Ishikawa (cell line): ENCODE results near the gene CEACAM16.

Experiments used
- CEBPB ChIP-seq: IDR thresholded peaks from 2 replicates; pipeline ENCODE4 v1.6.1; 2012
- CREB1 ChIP-seq: IDR thresholded peaks from 2 replicates; pipeline ENCODE4 v1.6.1; 2012; ENCODE audit warnings: low read depth
- EGR1 ChIP-seq: IDR thresholded peaks from 2 replicates; pipeline ENCODE4 v1.6.1; 2012
- EP300 ChIP-seq: IDR thresholded peaks from 2 replicates; pipeline ENCODE4 v1.6.1; 2012; ENCODE audit warnings: borderline replicate concordance
- FOXM1 ChIP-seq: IDR thresholded peaks from 2 replicates; pipeline ENCODE4 v1.6.1; 2012; ENCODE audit warnings: low read depth, borderline replicate concordance
- NFIC ChIP-seq: IDR thresholded peaks from 2 replicates; pipeline ENCODE4 v1.6.1; 2012
- RAD21 ChIP-seq: IDR thresholded peaks from 2 replicates; pipeline ENCODE4 v1.6.1; 2012; ENCODE audit warnings: low read depth
- TAF1 ChIP-seq: IDR thresholded peaks from 2 replicates; pipeline ENCODE4 v1.6.1; 2012; ENCODE audit warnings: low read depth, mild to moderate bottlenecking
- TCF12 ChIP-seq: IDR thresholded peaks from 2 replicates; pipeline ENCODE4 v1.6.1; 2012; ENCODE audit warnings: low read depth
- TEAD4 ChIP-seq: IDR thresholded peaks from 2 replicates; pipeline ENCODE4 v1.6.1; 2012
- YY1 ChIP-seq: IDR thresholded peaks from 2 replicates; pipeline ENCODE4 v1.6.1; 2012; ENCODE audit warnings: low read depth
- ZBTB7A ChIP-seq: IDR thresholded peaks from 2 replicates; pipeline ENCODE4 v1.6.1; 2012; ENCODE audit warnings: low read depth
- TF ChIP-seq, protein P1 (sequence below): IDR thresholded peaks from 2 replicates; pipeline ENCODE4 v1.6.1; 2012
- TF ChIP-seq, protein P2 (sequence below): IDR thresholded peaks from 2 replicates; pipeline ENCODE4 v1.6.1; 2012
- TF ChIP-seq, protein P3 (sequence below): IDR thresholded peaks from 2 replicates; pipeline ENCODE4 v1.6.1; 2012; ENCODE audit warnings: low read depth, mild to moderate bottlenecking

The CEACAM16 gene

DNA sequence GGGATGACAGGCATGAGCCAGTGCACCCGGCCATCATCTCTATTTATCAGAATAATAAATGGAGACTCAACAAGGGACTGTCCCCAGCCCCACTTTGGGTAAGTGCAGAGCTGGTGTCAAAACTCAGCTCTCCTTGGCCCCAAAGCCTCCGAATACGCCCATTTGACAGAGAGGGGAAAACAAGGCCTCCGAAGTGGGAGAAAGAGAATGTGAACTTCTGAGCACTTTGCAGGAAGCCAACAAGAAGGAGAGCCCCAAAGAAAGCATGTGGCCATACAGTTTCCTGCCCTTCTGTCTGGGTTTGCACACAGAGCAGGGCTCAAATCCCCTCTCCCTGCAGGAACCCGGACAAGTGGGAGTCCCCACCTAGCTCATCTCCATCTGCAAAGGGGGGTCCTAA is 1.6 kb downstream of the CEACAM16 start:
- no peak for TF ChIP-seq FOXM1
- TF ChIP-seq NFIC = no peak
- TF ChIP-seq YY1 = no peak
- no peak for TF ChIP-seq EP300
- no peak for TF ChIP-seq TEAD4
- no peak for TF ChIP-seq TCF12
- TF ChIP-seq, protein P1, sequence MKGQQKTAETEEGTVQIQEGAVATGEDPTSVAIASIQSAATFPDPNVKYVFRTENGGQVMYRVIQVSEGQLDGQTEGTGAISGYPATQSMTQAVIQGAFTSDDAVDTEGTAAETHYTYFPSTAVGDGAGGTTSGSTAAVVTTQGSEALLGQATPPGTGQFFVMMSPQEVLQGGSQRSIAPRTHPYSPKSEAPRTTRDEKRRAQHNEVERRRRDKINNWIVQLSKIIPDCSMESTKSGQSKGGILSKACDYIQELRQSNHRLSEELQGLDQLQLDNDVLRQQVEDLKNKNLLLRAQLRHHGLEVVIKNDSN = no peak
- no peak for TF ChIP-seq EGR1
- TF ChIP-seq TAF1 = no peak
- no peak for TF ChIP-seq RAD21

DNA sequence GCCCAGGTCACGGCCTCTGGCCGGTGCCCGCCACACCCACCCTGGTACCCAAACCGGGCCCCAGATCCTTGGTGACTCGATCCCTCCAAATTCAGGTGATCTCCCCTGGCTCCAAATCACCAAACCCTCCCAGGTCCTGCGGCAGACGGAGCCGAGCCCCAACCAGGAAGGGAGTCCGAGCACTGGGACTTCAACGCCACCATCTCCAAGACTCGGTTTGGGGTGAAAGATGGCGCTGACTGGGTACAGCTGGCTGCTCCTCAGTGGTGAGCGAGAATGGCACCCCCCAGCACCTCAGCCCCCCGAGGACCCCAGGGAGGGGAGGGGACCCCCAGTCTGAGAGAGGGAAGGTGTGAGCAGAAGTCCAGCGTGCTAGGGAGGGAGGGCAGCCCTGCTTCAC is 2.3 kb downstream of the CEACAM16 start:
- no peak for TF ChIP-seq NFIC
- TF ChIP-seq EP300 = no peak
- TF ChIP-seq EGR1 = no peak
- TF ChIP-seq, protein P2, sequence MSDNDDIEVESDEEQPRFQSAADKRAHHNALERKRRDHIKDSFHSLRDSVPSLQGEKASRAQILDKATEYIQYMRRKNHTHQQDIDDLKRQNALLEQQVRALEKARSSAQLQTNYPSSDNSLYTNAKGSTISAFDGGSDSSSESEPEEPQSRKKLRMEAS = no peak
- no peak for TF ChIP-seq CEBPB
- no peak for TF ChIP-seq TAF1
- no peak for TF ChIP-seq YY1
- TF ChIP-seq, protein P1 = no peak
- TF ChIP-seq FOXM1 = no peak
- TF ChIP-seq, protein P3, sequence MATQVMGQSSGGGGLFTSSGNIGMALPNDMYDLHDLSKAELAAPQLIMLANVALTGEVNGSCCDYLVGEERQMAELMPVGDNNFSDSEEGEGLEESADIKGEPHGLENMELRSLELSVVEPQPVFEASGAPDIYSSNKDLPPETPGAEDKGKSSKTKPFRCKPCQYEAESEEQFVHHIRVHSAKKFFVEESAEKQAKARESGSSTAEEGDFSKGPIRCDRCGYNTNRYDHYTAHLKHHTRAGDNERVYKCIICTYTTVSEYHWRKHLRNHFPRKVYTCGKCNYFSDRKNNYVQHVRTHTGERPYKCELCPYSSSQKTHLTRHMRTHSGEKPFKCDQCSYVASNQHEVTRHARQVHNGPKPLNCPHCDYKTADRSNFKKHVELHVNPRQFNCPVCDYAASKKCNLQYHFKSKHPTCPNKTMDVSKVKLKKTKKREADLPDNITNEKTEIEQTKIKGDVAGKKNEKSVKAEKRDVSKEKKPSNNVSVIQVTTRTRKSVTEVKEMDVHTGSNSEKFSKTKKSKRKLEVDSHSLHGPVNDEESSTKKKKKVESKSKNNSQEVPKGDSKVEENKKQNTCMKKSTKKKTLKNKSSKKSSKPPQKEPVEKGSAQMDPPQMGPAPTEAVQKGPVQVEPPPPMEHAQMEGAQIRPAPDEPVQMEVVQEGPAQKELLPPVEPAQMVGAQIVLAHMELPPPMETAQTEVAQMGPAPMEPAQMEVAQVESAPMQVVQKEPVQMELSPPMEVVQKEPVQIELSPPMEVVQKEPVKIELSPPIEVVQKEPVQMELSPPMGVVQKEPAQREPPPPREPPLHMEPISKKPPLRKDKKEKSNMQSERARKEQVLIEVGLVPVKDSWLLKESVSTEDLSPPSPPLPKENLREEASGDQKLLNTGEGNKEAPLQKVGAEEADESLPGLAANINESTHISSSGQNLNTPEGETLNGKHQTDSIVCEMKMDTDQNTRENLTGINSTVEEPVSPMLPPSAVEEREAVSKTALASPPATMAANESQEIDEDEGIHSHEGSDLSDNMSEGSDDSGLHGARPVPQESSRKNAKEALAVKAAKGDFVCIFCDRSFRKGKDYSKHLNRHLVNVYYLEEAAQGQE = no peak

DNA sequence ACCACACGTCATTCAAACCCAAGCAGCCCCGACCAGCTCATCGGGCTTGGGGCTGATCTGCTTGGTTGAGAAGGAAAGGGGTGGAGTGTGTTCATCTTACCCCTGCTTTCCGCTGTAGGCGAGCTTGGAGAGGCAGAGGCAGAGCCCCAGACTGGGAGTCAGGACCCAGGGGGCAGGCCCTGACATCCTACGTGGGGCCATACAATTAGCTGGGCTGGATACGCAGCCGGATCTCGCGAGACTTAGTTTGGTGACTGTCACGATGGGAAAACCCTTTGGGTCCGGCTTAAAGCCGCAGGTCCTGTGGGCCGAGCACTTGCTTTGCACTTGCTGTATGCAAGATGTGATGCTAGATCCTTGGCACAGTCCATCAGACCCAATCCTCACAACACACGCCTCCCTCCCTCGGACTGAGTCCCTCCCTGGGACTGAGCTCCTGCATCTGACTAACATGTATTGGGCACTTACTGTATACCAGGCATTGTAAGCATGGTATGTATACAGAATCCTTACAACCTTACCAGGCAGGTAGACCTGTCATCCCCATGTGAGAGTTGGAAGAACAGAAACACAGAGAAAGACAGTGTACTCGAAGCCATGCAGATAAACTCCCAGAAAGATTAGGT is 3.7 kb downstream of the CEACAM16 start:
- TF ChIP-seq, protein P2 = no peak

DNA sequence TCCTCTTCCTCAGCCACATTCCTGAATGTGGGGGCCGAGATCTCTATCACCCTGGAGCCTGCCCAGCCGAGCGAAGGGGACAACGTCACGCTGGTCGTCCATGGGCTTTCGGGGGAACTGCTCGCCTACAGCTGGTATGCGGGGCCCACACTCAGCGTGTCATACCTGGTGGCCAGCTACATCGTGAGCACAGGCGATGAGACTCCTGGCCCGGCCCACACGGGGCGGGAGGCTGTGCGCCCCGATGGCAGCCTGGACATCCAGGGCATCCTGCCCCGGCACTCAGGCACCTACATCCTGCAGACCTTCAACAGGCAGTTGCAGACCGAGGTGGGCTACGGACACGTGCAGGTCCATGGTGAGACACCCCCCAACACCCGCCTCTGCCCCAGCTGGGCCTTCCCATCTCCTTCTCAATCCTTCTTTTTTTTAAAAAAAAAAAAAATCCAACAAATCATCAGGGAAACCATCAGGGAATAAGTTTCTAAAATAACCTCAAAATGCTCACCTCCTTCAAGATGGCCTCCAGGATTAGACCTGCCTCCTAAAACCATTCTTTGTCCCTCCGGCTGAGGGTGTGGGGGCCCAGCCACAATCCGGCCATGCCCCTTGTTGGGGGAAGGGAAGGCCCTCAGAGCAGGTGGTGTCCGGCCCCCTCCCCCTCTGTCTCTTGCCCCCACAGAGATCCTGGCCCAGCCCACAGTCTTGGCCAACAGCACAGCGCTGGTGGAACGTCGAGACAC is 4.6 kb downstream of the CEACAM16 start:
- TF ChIP-seq YY1 = no peak
- no peak for TF ChIP-seq EGR1
- TF ChIP-seq EP300 = no peak
- TF ChIP-seq, protein P2 = no peak
- no peak for TF ChIP-seq RAD21
- TF ChIP-seq NFIC = no peak
- TF ChIP-seq TAF1 = no peak
- TF ChIP-seq TEAD4 = no peak
- TF ChIP-seq, protein P1 = no peak

DNA sequence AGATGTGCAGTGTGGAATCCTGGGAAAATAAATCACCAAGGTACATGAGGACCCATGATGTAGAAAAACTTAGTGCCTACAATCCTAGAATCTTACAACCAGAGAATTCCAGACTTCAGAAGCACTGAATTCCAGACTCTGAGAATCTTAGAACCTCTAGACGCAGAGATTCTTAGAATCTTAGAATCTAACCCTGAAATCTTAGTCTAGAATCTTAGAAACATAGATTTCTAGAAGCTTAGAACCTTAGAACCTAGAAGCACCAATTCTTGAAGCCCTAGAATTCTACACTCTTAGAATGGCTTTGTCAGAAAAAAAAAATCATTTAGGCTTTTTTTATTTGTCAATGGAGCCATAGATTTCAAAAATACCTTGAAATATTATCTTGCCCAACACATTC is 6.0 kb downstream of the CEACAM16 start:
- no peak for TF ChIP-seq EGR1
- no peak for TF ChIP-seq CEBPB
- TF ChIP-seq FOXM1 = no peak
- TF ChIP-seq CREB1 = no peak
- TF ChIP-seq TEAD4 = no peak

DNA sequence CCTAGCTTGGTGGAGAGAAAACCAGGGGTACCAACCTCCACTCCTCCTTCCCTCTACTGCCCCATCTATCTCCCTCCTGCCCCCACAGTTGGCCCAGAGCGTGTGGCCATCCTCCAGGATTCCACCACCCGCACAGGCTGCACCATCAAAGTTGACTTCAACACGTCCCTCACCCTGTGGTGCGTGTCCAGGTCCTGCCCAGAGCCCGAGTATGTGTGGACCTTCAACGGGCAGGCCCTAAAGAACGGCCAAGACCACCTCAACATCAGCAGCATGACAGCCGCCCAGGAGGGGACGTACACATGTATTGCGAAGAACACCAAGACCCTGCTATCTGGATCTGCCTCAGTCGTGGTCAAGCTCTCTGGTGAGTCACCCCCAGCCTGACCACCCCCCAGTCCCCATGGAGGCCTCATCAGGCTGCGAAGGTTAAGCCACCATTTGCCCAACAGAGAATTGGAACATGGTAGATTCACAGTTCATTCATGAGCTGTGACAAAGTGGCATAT is 6.6 kb downstream of the CEACAM16 start:
- no peak for TF ChIP-seq TCF12
- no peak for TF ChIP-seq CREB1
- TF ChIP-seq ZBTB7A = no peak
- TF ChIP-seq EGR1 = no peak
- TF ChIP-seq TAF1 = no peak
- TF ChIP-seq CEBPB = no peak
- no peak for TF ChIP-seq TEAD4
- TF ChIP-seq FOXM1 = no peak

DNA sequence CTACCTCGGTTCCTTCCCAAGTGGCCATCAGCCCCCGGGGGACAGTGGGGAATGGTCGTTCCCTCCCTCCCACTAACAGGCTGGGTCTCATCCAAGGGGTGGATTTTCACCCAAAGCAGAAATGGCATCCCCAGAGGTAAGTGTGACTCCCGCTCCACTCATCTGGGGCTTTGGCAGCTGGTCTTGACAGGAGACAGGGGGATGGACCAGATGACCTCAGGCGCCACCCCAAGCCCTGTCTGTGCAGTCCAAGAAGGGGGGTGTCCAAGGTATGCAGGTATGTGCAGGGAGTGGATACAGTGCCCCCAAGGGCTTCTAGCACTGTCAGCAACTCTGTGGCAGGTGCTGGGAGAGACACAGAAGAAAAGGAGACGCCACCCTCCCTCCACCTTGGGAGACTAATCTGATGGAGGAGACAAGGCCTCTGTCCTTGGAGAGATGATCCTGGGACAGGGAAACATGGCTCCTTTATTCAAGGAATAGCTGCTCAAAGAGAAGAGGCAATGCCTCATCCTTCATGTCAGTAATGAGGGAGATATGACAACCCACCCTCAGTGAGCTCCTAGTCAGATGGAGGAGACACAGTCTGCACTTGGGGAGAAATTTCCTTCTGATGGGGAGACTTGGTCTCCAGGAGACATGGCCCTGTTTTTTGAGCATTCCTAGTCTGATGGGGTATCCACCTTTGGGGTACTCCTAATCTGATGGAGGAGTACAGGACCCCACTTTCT is 7.7 kb downstream of the CEACAM16 start:
- TF ChIP-seq TCF12 = no peak
- TF ChIP-seq, protein P1 = no peak
- TF ChIP-seq EGR1 = no peak
- no peak for TF ChIP-seq TEAD4
- TF ChIP-seq TAF1 = no peak
- TF ChIP-seq ZBTB7A = no peak
- TF ChIP-seq RAD21 = no peak
- TF ChIP-seq CEBPB = no peak
- TF ChIP-seq YY1 = no peak
- TF ChIP-seq NFIC = no peak
- TF ChIP-seq, protein P3 = no peak
- TF ChIP-seq EP300 = no peak
- no peak for TF ChIP-seq FOXM1
- TF ChIP-seq CREB1 = no peak
- TF ChIP-seq, protein P2 = no peak
